CMK (cell line): ENCODE results near the gene ACADVL.

ENCODE experiments used
- DNase-seq: peaks from one replicate; pipeline ENCODE4 v3.0.0-alpha.2; 2010; ENCODE audit warnings: low read depth

Gene ACADVL

GRCh38 chr17:7191571-7192270 is 28.0 kb upstream of the ACADVL start:
- DNase-seq: no peak

GRCh38 chr17:7192271-7192937 is 27.3 kb upstream of the ACADVL start:
- no peak for DNase-seq

GRCh38 chr17:7195971-7196370 is 23.8 kb upstream of the ACADVL start:
- DNase-seq: no peak

DNA sequence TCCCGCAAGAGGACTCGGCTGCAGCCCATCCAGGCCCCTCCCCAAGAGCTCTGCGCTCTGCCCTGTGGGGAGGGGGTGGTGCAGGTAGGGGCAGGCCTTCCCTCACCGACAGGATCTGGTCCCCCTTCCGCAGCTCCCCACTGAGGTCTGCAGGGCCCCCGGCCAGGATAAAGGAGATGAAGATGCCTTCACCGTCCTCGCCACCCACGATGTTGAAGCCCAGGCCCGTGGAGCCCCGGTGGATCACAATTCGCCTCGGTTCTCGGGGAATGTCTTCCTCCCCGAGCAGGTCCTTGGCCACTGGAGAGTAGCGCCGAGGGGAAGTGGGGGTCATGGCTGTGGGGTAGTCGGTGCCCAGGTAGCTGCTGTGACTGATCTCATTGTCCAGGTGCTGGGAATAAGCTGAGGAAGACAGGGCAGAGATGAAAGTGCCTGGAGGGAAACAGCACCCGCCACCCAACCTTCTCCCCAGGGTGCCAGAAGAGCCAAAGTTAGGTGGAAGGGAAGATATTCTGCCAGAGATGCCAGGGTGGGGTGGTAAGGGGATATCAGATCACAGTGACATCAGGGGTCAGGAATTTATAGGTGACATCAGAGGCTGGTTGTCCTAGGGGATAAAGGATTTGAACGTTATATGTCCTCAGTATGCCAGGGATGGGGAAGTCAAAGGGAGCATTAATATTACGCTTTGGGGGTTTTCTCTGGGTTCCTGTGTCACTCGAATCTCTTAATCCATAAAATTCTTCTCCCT is 22.9 kb upstream of the ACADVL start:
- DNase-seq: no peak

- DNase-seq: no peak
These were observed 16.3 kb upstream of the ACADVL start for GRCh38 chr17:7203391-7203790.

- no peak for DNase-seq
These were observed 15.4 kb upstream of the ACADVL start for GRCh38 chr17:7204336-7204735.

DNA sequence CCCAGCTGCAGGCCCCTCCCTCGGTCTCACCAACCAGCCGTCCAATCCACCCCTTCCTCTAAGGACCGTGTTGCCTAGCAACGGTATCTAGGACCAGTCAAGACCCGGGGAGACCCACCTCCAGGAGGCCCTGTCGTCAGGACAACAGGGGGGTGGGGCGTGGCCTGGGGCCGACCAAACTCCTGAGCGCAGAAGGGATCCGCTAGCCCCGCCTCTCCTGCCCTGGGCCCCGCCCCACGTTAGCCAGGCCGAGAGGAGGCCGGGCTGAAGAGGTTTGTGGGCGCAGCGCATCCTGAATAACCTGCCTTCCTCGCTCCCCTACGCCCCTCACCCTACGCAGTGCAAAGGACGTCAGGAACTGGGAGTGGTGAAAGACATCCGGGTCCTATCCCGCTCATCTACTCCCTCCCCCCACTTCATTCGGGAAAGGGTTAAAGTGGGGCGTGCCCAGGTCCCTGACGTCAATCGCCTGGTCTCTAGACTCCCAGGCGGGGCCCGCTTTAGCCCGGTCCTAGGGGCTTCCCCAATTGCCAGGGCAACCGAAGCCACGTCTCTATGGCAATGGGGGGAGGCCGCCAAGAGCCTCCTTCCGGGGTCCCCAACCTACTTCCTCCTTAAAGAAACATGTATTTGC is 14.8 kb upstream of the ACADVL start:
- no peak for DNase-seq

DNA sequence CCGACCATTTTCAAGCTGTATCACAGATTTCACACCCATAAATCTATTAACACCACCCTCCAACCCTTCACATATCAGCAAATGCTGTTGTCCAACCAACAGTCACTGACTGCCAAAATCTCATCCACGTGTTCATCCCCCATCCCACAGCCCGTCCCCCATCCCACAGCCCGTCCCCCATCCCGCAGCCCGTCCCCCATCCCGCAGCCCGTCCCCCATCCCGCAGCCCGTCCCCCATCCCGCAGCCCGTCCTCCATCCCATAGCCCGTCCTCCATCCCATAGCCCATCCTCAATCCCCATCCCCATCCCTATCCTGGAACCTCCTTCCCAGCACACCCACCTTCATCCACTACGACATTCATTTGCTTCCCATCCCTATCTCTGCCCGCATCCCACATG is 14.2 kb upstream of the ACADVL start:
- no peak for DNase-seq

DNA sequence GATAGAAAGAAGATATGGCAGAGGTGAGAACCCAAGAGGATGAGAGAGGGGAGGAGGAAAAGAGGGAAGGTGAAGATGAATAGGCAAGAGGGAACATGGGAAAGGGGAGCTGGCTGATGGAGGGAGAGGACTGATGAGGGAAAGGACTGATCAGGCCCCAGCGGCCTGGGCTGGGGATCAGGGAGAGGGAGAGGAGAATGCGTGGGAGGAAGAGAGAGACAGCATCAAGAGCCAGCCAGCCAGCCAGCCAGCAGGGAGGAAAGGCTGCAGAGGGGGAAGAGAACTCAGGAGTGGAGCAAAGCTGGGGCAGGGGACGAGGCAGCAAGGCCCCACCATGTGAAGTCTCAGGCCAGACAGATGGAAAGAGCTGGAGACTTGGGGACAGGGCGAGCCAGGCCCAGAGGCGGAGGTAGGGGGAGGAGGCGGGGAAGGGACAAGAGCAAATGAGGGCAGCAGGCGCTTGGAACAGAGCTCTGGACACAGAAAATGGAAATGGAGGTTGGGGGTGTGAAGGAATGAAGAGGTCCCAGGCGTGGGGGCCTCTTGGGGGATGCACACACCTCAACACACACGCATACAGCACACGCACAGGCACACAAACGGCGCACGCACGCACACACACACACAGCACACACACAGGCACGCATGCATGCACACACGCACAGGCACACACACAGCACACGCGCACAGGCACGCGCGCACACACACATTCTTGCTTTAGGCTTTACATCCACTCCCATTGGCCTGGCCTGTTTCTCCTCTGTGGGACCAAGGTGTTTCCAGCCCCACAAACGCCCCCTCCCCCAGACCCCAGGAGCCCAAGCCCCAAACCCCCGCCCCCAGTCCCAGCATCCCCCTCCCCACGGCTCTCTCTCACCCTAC is 12.4 kb upstream of the ACADVL start:
- DNase-seq: no peak

DNA sequence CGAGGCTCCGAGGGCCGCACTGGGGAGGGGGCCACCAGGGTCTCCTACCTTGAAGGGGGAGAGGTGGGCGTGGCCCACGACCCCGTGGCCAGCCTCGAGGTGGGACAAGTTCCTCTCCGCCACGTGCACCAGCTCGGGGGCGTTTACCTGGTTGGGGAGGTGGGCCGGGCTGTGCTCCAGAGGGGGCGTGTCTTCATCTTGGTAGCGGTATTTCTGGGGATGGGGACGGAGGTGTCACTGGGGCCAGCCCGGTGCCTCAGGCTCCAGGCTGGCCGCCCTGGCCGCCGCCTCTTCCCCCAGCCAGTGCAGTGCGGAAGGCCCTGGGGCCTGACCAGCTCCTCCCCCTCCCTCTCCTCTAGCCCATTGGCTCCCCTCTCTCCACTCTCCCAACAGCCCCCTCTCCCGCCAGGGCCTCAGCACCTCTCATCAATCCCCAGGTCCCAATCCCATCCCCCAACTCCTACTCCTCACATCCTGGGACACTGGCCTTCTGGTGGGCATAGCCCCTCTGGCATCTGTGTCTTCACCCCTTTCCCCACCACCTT is 11.6 kb upstream of the ACADVL start:
- no peak for DNase-seq

DNA sequence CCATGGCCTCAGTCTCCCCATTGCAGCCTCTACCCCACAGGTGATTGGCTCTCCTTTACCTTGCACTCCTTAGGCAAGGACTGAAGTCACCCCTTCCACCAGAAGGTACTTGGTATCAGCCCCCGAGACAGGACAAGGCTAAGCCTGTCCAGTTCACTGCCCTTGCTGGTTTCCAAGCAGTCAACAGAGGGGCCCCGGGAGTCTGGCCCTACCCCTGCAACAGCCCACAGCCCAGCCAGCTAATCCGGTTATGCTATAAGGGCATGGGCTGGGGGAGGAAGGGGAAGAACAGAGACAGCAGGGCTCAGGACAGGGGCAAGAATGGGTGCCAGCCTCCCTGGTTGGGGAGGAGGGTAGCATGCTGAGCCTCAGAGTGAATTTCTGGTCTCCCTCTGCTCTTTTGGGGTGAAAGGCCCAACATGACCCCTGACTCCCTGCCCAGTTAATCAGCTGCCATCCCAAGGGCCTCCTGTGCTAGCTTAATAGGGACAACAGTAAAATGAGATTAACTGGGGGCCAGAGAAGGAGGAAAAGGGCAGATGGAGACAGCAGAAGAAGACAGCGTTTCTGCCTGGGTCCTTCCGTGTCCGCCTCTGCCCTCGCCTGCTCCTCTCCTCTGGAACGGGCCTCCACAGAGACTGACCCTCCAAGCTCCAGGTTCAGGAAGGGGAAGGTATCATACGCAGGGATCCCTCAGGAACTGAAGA is 10.8 kb upstream of the ACADVL start:
- no peak for DNase-seq

GRCh38 chr17:7211491-7212273 is 8.1 kb upstream of the ACADVL start:
- DNase-seq: no peak

DNA sequence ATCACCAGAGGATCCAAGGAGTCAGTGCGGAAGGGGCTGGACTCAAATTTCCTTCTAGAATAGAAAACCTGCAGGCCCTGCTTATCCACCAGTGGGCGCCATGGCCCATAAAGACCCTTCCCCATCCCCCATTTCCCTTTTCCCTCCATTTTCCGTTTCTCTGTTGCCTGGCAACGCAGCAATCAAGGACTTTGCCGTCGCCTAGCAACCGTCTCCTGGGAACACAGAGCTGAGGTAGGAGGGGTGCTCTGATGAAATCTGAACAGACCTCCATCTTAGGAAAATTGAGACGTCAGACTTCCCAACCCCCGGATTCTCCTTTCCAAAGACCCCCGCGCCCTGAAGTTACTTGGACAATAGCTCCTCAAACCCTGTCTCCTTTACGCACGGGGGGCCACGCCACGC is 5.8 kb upstream of the ACADVL start:
- DNase-seq: no peak

GRCh38 chr17:7214300-7215135 is 5.2 kb upstream of the ACADVL start:
- DNase-seq: no peak

DNA sequence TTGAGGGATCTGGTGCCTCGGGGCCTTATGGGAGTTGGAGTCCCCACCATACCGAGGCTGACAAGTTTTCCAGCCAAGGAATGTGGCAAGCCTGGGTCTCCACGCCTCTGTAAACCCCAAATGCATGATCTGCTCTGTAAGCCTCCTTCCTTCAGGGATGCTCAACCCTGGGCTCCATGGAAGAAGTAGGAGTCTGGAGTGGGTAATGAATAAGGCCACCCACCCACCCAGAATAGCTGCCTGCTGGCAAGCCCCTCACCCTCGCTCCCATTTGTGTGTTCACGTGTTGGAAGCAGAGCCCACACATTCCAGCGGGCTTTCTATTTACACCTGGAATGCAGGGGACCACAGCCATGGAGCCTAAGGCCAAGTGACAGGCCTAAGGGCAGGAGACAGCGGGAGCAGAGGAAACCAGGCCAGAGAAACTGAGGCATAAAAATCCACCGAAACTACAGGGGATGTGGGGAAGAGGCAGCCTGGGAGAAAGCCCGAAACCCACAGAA is 4.6 kb upstream of the ACADVL start:
- no peak for DNase-seq

DNA sequence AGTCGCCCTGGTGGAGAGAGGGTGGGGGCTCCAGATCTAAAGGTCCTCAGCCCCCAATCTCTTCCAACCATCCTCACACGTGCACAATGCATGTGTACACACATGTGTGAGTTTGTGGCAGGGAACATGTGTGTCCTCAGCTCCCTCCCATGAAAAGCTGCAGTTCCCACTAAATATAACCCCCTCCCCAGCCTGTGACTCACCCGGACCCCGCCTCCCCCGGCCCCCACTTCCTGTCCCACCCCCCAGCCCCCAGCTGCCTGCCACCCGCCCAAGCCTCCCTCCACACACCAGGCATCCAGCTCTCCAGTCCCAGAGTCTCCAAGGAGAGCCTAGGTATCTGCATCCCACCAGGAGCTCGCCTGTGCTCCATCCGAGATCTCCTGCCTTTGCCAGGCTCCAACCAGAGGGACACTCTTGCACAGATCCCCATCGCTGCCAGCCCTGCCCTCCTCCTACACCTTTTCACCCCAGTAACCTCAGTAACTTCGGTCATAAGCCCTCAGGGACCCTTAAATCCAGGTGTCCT is 4.0 kb upstream of the ACADVL start:
- no peak for DNase-seq

DNA sequence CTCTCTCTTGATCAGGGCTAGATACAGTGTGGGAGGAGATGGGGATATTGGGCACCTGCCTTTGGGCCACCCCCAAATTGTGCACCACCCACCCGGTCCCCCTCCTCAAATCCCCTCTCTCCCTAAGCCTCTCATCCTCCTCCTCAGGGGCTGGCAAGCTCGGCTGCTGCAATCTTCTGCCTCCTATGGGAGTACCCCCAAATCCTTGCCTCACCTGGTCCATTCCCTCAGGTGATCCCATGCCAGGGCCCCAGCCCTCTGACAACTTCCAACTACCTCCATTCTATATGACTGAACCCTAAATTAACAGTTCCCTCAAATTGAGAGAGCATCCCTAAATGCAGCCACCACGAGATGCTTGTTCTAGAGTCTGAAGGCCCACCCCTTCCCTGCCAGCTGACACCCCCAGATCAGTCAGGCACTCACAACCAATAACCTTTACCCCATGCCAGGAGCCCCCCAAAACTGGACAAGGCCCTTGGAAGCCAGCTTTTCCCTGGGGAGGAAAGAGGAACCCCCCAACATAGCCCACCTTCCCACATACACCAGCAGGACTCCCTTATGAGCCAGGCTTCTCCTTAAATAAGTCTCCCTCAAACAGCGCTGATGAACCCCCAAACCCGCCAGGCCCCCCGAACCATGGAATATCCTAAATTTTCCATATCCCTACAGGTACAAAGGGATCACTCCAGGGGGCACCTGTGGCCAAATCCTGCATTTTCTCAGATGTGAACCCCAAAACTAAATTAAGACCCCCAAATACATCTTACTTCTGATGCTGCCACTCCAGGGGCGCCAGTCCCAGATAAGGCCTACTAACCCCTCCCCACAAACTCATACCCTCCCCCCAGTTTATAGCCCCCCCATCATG is 3.3 kb upstream of the ACADVL start:
- DNase-seq: no peak
